ENCODE data around the gene DOK3. TPM values are rescaled to one million over a fixed set of nuclear protein-coding genes. Genes with fewer than 3 reads are reported as not detected.

Gene DOK3
- total RNA-seq, 1 experiment from 2014 or later, result 6.0 TPM

DNA sequence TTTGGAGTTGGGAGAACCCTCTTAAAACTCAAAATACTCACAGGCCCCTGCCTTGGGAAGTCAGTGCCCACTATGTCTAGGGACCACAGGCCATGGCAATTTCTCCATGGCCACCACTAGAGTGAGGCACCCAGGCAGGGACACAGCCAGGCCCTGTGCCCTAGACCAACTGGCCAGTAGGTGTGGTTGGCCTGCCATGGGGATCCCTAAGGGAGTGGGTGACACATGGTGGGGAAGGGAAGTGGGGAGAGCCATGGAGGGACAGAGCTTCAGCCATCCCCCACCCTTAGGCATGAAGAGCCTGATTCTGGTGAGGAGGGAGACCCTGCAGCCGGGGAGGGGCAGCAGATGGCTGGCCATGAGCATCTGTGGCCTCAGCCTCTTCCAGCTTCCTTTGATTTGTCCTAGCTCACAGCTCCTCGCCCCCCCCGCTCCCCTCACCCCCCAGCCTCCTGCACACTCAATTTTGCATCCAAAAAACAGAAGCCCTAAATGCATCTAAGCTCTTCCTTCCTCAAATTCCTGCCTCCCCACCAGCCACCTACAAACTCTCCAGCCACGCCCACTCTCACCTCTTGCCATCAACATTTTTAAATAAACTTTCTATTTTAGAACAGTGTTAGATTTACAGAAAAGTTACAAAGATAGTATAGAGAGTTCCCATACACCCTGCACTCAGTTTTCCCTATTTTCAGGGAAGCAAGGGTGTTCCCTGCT is 34.6 kb downstream of the DOK3 start:
- peaks cover 9% of the 10 kb centered on the region for H3K36me3 Mint-ChIP-seq (ENCODE audit: insufficient read depth, unreplicated experiment)

DNA sequence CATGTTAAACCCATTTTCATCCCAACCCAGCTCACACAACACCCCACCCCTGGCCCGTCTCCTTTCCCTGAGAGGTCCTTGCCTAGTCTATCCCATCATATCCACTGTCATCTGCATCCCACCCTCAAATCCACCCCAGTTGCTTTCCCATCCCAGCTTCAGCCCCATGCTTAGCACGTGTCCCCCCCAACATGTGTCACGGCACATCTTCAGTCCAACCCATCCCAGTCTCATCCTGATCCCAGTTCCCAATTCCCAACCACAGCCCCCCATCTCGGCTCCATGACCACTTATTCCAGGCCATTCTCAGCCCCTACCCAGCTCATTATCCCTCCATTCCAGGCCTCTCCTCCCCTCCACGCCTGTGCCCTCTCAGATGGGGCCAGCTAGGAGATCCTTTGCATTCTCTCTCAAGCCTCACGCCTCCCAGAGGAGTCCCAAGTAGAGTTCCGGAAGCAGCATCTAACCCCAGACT is 35.6 kb downstream of the DOK3 start:
- DNase-seq (ENCODE audit: unreplicated experiment), result no peak
- BruUV-seq (replicated peaks), result no TSS peak
- intact Hi-C loops (cut with micrococcal nuclease), result no loop called here
- H3K9me3 Mint-ChIP-seq (ENCODE audit: unreplicated experiment), result no peaks in the 10 kb centered on the region
- H3K36me3 Mint-ChIP-seq (ENCODE audit: insufficient read depth, unreplicated experiment), result peaks cover 5% of the 10 kb centered on the region
- TF ChIP-seq, protein P1, sequence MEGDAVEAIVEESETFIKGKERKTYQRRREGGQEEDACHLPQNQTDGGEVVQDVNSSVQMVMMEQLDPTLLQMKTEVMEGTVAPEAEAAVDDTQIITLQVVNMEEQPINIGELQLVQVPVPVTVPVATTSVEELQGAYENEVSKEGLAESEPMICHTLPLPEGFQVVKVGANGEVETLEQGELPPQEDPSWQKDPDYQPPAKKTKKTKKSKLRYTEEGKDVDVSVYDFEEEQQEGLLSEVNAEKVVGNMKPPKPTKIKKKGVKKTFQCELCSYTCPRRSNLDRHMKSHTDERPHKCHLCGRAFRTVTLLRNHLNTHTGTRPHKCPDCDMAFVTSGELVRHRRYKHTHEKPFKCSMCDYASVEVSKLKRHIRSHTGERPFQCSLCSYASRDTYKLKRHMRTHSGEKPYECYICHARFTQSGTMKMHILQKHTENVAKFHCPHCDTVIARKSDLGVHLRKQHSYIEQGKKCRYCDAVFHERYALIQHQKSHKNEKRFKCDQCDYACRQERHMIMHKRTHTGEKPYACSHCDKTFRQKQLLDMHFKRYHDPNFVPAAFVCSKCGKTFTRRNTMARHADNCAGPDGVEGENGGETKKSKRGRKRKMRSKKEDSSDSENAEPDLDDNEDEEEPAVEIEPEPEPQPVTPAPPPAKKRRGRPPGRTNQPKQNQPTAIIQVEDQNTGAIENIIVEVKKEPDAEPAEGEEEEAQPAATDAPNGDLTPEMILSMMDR (IDR thresholded peaks at IDR 0.05; ENCODE audit: unreplicated experiment), result no peak
- no peak overlapping the region for H3K27ac Mint-ChIP-seq (ENCODE audit: low read depth, unreplicated experiment)
- POLR2A ChIA-PET, result no interaction called here
- H3K4me3 Mint-ChIP-seq (ENCODE audit: unreplicated experiment), result peak overlapping the region; percentile 74
- CTCF ChIA-PET, result interaction anchor here (0.6 to 0.9 kb wide), 3 partner anchors 17 to 27 kb away, joined by 3 to 7 read pairs (median 5); no protein-coding TSS in a partner anchor
- no peaks in the 10 kb centered on the region for H3K27me3 Mint-ChIP-seq (ENCODE audit: insufficient read depth, unreplicated experiment)
- H3K4me1 Mint-ChIP-seq (ENCODE audit: insufficient read depth, unreplicated experiment), result peaks cover 55% of the 10 kb centered on the region

More for the DNA sequence above, 34.6 kb downstream of the DOK3 start:
- no TSS peak for BruUV-seq (replicated peaks)
- peaks cover 56% of the 10 kb centered on the region for H3K4me1 Mint-ChIP-seq (ENCODE audit: insufficient read depth, unreplicated experiment)
- no peaks in the 10 kb centered on the region for H3K9me3 Mint-ChIP-seq (ENCODE audit: unreplicated experiment)
- H3K4me3 Mint-ChIP-seq (ENCODE audit: unreplicated experiment), result no peak overlapping the region
- H3K27me3 Mint-ChIP-seq (ENCODE audit: insufficient read depth, unreplicated experiment), result no peaks in the 10 kb centered on the region
- no peak overlapping the region for H3K27ac Mint-ChIP-seq (ENCODE audit: low read depth, unreplicated experiment)
- CTCF ChIA-PET, result interaction anchor here (0.7 to 0.9 kb wide), 2 partner anchors 19 to 20 kb away, joined by 3 to 7 read pairs; no protein-coding TSS in a partner anchor
- no peak for DNase-seq (ENCODE audit: unreplicated experiment)
- intact Hi-C loops (cut with micrococcal nuclease), result no loop called here
- POLR2A ChIA-PET, result interaction anchor here (1.0 to 1.3 kb wide), 3 partner anchors 17 to 86 kb away, joined by 3 read pairs; no protein-coding TSS in a partner anchor
- TF ChIP-seq, protein P1 (IDR thresholded peaks at IDR 0.05; ENCODE audit: unreplicated experiment), result no peak

DNA sequence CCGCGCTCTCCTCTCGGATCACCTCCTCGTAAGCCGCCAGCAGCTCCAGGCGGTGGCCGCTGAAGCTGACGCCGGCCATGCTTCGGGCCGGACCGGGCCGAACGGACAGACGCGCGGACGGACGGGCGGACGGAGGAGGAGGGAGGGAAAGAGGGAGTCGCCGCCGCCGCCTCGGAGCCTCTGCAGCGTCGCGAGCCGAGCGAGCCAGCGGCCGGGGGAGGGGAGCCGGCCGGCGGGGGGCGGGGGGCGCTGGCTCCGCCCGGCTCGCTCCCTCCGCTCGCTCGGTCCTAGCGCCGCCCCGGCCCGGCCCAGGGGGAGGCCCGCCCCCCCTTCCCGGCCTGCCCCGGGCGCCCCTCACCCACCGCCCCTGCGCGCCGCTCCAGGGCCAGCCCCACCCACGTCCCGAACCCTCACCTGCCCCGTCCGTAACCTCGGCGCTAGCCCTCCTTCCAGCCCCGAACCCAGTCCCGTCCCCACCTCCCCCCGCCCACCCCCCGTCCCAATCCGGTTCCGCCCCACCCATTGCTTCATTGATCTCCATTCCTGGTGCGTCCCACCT is 36.1 kb downstream of the DOK3 start, which contains the start of gene DBN1:
Gene DBN1 (minus strand): TSS at position 192 of the 559 bp plus-strand sequence. CDS start 113 bp downstream, at position 79.
- Mint-ChIP-seq H3K9me3 (ENCODE audit: unreplicated experiment) (no peaks in the 10 kb centered on the region), H3K27ac (ENCODE audit: low read depth, unreplicated experiment) (no peak within 1 kb of the TSS), H3K36me3 (ENCODE audit: insufficient read depth, unreplicated experiment) (peaks cover under 1% of the 10 kb centered on the region), H3K4me3 (ENCODE audit: unreplicated experiment) (peak within 1 kb of the TSS; percentile 74), H3K27me3 (ENCODE audit: insufficient read depth, unreplicated experiment) (no peaks in the 10 kb centered on the region), H3K4me1 (ENCODE audit: insufficient read depth, unreplicated experiment) (peaks cover 55% of the 10 kb centered on the region)
- no TSS peak for BruUV-seq (replicated peaks)
- ChIA-PET CTCF (interaction anchor here (0.6 to 5.9 kb wide), 8 partner anchors 17 to 725 kb away, joined by 3 to 65 read pairs (median 5); partner anchors contain the start of gene PDLIM7), POLR2A (interaction anchor here (0.8 to 1.2 kb wide), 3 partner anchors 11 to 29 kb away, joined by 3 to 6 read pairs (median 5); no protein-coding TSS in a partner anchor)
- intact Hi-C loops (cut with micrococcal nuclease), result no loop called here
- peak; percentile 56 for DNase-seq (ENCODE audit: unreplicated experiment)
- TF ChIP-seq, protein P1 (IDR thresholded peaks at IDR 0.05; ENCODE audit: unreplicated experiment), result no peak

Measured in MCF 10A (cell line).